Adrenal gland (tissue), 12 donors: ENCODE measurements around the gene ROPN1. TPM values are rescaled to one million over a fixed set of nuclear protein-coding genes. Genes with fewer than 3 reads are reported as not detected.
"Not testable (repeated sequence)": the region's sequence is repeated elsewhere in the genome, so short reads cannot be mapped to it uniquely, and the experiment has no call there.

Experiments used
- DNase-seq, 7 donors: peaks; one replicate each; pipeline ENCODE4 v3.0.0-alpha.2; 2019 to 2020
- H3K27ac ChIP-seq, 5 donors: fragments of 200-600 bp; sonication (generic) in 4 of 5; 1 replicate in 3 of 5; 2 replicates in 2 of 5; pipeline versions ENCODE4 v1.5.1 to v1.8.0; 2016 to 2020; ENCODE audit warnings: mild to moderate bottlenecking in 1 of 5
- H3K27me3 ChIP-seq: fragments of 200-600 bp; 2 replicates; pipeline ENCODE4 v1.8.0; 2021
- H3K36me3 ChIP-seq, 2 donors: fragments of 200-600 bp; replicated peaks in 1 of 2; 1 replicate in 1 of 2; 2 replicates in 1 of 2; pipeline versions ENCODE4 v1.5.1 to v1.8.0; 2018 to 2022
- H3K4me1 ChIP-seq, 2 donors: fragments of 200-600 bp; replicated peaks in 1 of 2; 1 replicate in 1 of 2; 2 replicates in 1 of 2; pipeline versions ENCODE4 v1.5.1 to v1.8.0; 2018 to 2021
- H3K4me3 ChIP-seq, 4 donors: fragments of 200-600 bp; sonication (generic) in 3 of 4; one replicate each; pipeline ENCODE4 v1.5.1; 2016 to 2018
- H3K9me3 ChIP-seq, 3 donors: fragments of 200-600 bp; sonication (generic) in 1 of 3; replicated peaks in 1 of 3; 1 replicate in 2 of 3; 2 replicates in 1 of 3; pipeline versions ENCODE4 v1.5.1 to v1.8.0; 2016 to 2021
- POLR2A ChIP-seq, 2 donors: fragments of 450-650 bp; IDR thresholded peaks; one replicate each; pipeline ENCODE4 v1.6.1; 2017; ENCODE audit warnings: antibody characterized with exemption in 2 of 2, mild to moderate bottlenecking in 2 of 2, moderate library complexity in 1 of 2
- WGBS, 4 donors: extraction: QIAGEN DNeasy Blood & Tissue Kit in 2 of 4; methylation state at CpG; one replicate each; pipeline versions ENCODE4 v1.1.5 to v1.1.7; 2013 to 2017; 5-methylcytosine and 5-hydroxymethylcytosine counted together
- intact Hi-C, 2 donors: fragments of 100-400 bp; cut with DNase I; formaldehyde crosslinking; loops; one replicate each; pipeline versions ENCODE4 v1.14.1 to v1.15.0; 2022 to 2023
- polyA plus RNA-seq, 3 donors: library from polyadenylated mRNA; stranded (reverse); fragments of 200-250 nt in 2 of 3; fragments of 350-450 nt in 1 of 3; fragmentation: Illumina TruSeq in 1 of 3; extraction: RNeasy Lipid Tissue Mini Kit (QIAGEN cat#74804) in 1 of 3; gene quantifications; one replicate each; pipeline ENCODE4 v1.2.3, GENCODE V29; 2013 to 2014
- total RNA-seq, 9 donors: library from RNA; depleted of rRNA in 4 of 9; stranded (reverse); fragments of >200 nt in 4 of 9; fragments of 120-200 nt in 1 of 9; fragmentation: NEBNext Ultra II Directional in 1 of 9; extraction: Animal tissue kit (Norgen Biotek cat#: 25700) in 1 of 9; gene quantifications; one replicate each; pipeline versions ENCODE4 v1.1.0 to v1.2.4, GENCODE V29; 2013 to 2023
- TF ChIP-seq, protein P1 (sequence below), 6 experiments: fragments of 450-650 bp in 4 of 6; fragments of 200-600 bp in 2 of 6; sonication (generic) in 1 of 6; IDR thresholded peaks; 1 replicate in 5 of 6; 2 replicates in 1 of 6; pipeline versions ENCODE4 v1.5.1 to v1.8.0; 2016 to 2021; ENCODE audit warnings: antibody characterized with exemption in 6 of 6, mild to moderate bottlenecking in 2 of 6, moderate library complexity in 1 of 6
- donor health status: healthy with polysubstance abuse.
- donor health status: Bipolar disorder and iron deficiency.
- donor health status: DM: yes; HTN: yes; CAD: no.
- donor health status: DM: no; HTN: no; CAD: no.
- donor health status: DM: no; HTN: no; CAD: no.
- donor health status: DM: yes; HTN: yes; CAD: no.

Gene ROPN1
- total and polyA plus RNA-seq, 12 donors, result not detected

DNA sequence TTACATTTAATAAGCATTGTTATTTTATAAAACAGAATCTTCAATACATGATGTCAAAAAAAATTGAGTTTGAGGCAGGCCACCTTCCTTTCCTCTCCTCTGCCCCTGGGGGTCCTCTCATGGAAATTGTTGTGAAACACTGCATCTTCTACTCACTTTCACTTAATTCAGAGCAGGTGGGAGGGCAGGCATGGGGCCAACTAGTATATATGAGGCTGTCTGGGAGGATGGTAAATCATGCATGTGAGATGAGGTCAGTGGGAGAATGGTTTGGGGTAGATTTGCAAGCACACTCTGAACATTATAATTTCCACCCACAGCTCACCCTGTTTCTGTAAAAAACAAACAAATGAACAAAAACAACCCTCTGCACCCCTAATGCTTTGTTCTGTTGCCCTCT, 20.5 kb downstream of the ROPN1 start:
- intact Hi-C loops, result no loop called here
- peaks cover 8% of the 10 kb centered on the region for H3K27me3 ChIP-seq
- DNase-seq, result no peak
- H3K4me1 ChIP-seq, result no peaks in the 10 kb centered on the region
- no peaks in the 10 kb centered on the region for H3K36me3 ChIP-seq
- H3K4me3 ChIP-seq, result no peak overlapping the region
- no peak overlapping the region for H3K27ac ChIP-seq
- no peaks in the 10 kb centered on the region for H3K9me3 ChIP-seq
- TF ChIP-seq, protein P1, sequence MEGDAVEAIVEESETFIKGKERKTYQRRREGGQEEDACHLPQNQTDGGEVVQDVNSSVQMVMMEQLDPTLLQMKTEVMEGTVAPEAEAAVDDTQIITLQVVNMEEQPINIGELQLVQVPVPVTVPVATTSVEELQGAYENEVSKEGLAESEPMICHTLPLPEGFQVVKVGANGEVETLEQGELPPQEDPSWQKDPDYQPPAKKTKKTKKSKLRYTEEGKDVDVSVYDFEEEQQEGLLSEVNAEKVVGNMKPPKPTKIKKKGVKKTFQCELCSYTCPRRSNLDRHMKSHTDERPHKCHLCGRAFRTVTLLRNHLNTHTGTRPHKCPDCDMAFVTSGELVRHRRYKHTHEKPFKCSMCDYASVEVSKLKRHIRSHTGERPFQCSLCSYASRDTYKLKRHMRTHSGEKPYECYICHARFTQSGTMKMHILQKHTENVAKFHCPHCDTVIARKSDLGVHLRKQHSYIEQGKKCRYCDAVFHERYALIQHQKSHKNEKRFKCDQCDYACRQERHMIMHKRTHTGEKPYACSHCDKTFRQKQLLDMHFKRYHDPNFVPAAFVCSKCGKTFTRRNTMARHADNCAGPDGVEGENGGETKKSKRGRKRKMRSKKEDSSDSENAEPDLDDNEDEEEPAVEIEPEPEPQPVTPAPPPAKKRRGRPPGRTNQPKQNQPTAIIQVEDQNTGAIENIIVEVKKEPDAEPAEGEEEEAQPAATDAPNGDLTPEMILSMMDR (IDR thresholded peaks at IDR 0.05), result no peak
- no peak for TF ChIP-seq POLR2A (IDR thresholded peaks at IDR 0.05)

DNA sequence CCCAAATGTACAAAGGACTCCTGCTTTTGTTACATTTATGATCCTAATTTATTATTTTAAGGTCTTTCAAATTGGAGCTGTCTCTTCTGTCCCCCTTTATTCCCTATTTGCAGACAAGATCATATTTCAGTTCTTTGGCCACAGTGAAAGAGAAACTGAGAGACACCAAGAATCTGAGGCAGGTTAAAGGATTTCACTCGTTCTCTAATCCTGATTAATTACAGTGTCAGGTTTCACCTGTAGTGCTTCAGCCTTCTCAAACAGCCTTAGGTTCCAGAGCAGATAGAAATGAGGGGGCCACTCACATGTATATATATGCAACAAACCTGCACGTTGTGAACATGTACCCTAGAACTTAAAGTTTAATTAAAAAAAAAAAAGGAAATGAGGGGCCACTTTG, 24.7 kb downstream of the ROPN1 start:
- H3K9me3 ChIP-seq, intact Hi-C loops, DNase-seq, H3K36me3 ChIP-seq, H3K27ac ChIP-seq, H3K27me3 ChIP-seq, H3K4me1 ChIP-seq, H3K4me3 ChIP-seq: not testable (repeated sequence)
- 41 to 47% (median 43%) methylated on average over 2 of the region's 2 CpGs for WGBS, 4 donors

DNA sequence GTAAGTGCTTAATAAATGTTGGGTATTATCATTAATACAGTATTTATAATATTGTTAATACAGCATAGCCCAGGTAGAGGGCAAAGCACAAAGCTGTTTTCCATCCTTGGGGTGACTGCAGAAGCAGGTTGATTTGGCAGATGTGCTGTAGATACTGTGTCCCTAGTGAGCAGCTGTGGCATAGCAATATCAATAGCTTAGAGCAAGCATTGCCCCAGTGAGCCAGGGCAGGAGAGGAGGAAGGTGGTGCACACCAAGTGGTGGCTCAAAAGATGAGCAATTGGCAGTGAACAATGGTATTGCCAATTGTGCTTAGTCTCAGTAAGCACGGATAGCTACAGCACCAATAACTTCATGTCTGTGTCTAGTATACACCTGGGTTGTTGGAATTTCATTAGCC, 25.1 kb downstream of the ROPN1 start:
- DNase-seq, H3K4me3 ChIP-seq, H3K9me3 ChIP-seq, intact Hi-C loops, H3K36me3 ChIP-seq, H3K4me1 ChIP-seq, H3K27ac ChIP-seq, H3K27me3 ChIP-seq: not testable (repeated sequence)
- WGBS, 4 donors, result 50 to 71% (median 55%) methylated on average over 1 of the region's 1 CpG

DNA sequence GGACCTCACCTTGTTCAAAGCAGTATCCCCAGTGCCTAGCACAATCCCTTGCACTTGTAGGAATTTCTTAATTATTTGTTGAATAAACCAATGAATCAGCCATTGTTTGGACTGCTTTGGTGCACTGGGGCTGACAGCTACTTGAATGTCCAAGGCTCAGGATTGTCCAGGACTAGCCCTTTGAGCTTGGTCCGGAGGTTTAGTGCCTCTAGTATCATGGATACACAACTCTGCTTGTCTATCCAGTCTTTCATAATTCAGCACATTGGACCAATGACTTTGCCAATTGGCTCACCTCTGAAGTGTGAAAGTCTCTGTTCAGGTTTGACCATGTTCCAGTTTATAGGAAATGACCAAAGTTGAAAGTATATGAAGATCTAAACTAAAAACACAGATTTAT, 27.1 kb downstream of the ROPN1 start:
- H3K27ac ChIP-seq, H3K27me3 ChIP-seq, H3K4me1 ChIP-seq, H3K9me3 ChIP-seq, DNase-seq, H3K36me3 ChIP-seq, H3K4me3 ChIP-seq, intact Hi-C loops: not testable (repeated sequence)
- WGBS, 4 donors, result 60 to 89% (median 80%) methylated on average over 1 of the region's 1 CpG

DNA sequence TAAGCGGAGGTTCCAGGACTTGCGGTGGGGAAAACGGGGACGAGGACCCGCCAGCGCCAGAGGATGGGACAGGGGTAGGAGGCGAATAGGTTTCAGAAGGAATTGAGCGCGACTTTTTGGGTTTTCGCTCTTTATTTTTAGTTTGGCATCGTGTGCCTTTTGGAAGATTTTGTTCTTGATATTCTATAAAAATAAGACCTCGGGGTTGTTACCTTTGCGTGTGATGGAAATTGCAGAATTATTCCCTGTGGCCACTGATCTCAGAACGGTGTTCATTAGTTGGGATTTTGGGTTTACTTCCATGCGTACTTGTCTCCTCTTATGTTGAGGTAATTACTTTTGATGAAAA, 30.4 kb downstream of the ROPN1 start:
- H3K4me1 ChIP-seq, result peaks cover 8% of the 10 kb centered on the region in 2 donors
- no peak for TF ChIP-seq POLR2A (IDR thresholded peaks at IDR 0.05)
- TF ChIP-seq, protein P1 (IDR thresholded peaks at IDR 0.05), result no peak
- no peaks in the 10 kb centered on the region for H3K27me3 ChIP-seq
- intact Hi-C loops, result no loop called here
- no peaks in the 10 kb centered on the region for H3K9me3 ChIP-seq
- DNase-seq, result no peak
- peak overlapping the region in 2 of 4 donors; percentile 88 to 89 for H3K4me3 ChIP-seq
- peak overlapping the region in 3 of 5 donors; percentile 62 to 83 (median 76) for H3K27ac ChIP-seq
- WGBS, 4 donors, result 2 to 6% (median 4%) methylated on average over 15 of the region's 15 CpGs
- H3K36me3 ChIP-seq, result no peaks in the 10 kb centered on the region

DNA sequence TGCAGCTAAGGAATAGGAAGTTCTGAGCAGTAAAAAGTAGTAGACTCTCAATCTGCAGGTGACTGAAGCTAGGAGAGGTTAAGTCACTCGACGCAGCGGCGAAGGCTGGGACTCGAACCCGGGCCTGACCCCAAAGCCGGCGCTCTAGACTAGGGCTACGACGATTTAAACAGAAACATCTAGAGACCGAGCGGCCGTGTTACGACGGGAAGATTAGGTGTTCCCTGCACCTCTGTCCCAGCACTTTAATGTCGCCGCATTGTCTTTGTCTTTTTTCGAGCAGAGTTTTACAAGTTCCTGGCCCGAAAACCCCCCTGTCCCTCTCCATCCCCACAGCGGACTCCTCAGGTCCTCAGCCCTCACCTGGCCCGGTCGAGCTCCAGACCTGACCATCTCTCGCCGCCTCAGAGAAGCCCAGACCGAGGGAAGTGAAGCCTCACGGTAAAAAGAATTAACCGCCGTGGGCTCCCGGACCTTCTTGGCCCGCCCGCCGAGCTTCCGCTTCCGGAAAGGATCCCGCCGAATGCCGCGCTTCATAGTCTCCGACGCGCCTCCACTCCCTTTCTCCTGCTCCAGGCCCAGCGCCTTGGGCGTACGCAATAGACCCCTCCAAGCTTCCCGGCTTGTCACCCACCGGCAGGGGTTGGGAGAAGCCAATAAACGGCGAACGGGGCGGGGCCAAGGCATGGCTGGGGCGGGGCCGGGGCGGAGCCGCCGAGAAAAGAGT, 31.0 kb downstream of the ROPN1 start, which contains the start of gene CCDC14:
Gene CCDC14 (minus strand): TSS at position 449 of the 727 bp plus-strand sequence. CDS start 56 bp downstream, at position 393.
- H3K36me3 ChIP-seq, result no peaks in the 10 kb centered on the region
- H3K9me3 ChIP-seq, result no peaks in the 10 kb centered on the region
- 0 to 1% (median 1%) methylated on average over 25 to 55 of the region's 55 CpGs for WGBS, 4 donors
- peak within 1 kb of the TSS; percentile 31 to 83 (median 62) for H3K27ac ChIP-seq
- DNase-seq, result peak; percentile 91 to 96 (median 95)
- intact Hi-C loops, result no loop called here
- peaks cover 8% of the 10 kb centered on the region in 2 donors for H3K4me1 ChIP-seq
- H3K4me3 ChIP-seq, result peak within 1 kb of the TSS; percentile 48 to 89 (median 86)
- no peaks in the 10 kb centered on the region for H3K27me3 ChIP-seq
- TF ChIP-seq POLR2A (IDR thresholded peaks at IDR 0.05), result peak; percentile 24 to 80
- TF ChIP-seq, protein P1 (IDR thresholded peaks at IDR 0.05), result peak in 1 of 6 experiments; percentile 1
